H1 (cell line): ENCODE data around the gene DCAF4L1. TPM values are rescaled to one million over a fixed set of nuclear protein-coding genes. Genes with fewer than 3 reads are reported as not detected.

Experiments
- CTCF ChIA-PET: fragments of 300-600 bp; sonication (Branson Sonifier 250); formaldehyde crosslinking; loops from one replicate; lab custom pipeline; 2021; ENCODE audit not compliant: partially characterized antibody; lab: Charles Lee
- POLR2A ChIA-PET: fragments of 300-600 bp; sonication (Branson Sonifier 250); formaldehyde crosslinking; loops from one replicate; lab custom pipeline; 2021; ENCODE audit warnings: inconsistent platforms; ENCODE audit not compliant: partially characterized antibody; lab: Charles Lee
- DNase-seq, 2 experiments: peaks; one replicate each; pipeline versions ENCODE4 v3.0.0 to v3.0.0-alpha.2; 2010 to 2022; ENCODE audit warnings: low spot score in 2 of 2, low read depth in 1 of 2, mixed read lengths in 1 of 2
- FAIRE-seq: peaks from 2 replicates; lab custom pipeline; 2011; peaks lifted over from hg19 to GRCh38; lab: Jason Lieb, UNC
- H2AFZ ChIP-seq: 2 replicates; pipeline ENCODE4 v1.8.1; 2012; ENCODE audit warnings: low read length, inconsistent platforms
- H2AK5ac ChIP-seq: 2 replicates; pipeline ENCODE4 v1.6.1; 2013; ENCODE audit warnings: low read depth, low read length
- H2BK120ac ChIP-seq: replicated peaks from 2 replicates; pipeline ENCODE3; 2013; ENCODE audit warnings: low read depth, low read length, inconsistent platforms
- H2BK12ac ChIP-seq: 2 replicates; pipeline ENCODE4 v1.6.1; 2013; ENCODE audit warnings: low read depth, low read length
- H2BK15ac ChIP-seq: 2 replicates; pipeline ENCODE4 v1.6.1; 2013; ENCODE audit warnings: low read length
- H2BK20ac ChIP-seq: 2 replicates; pipeline ENCODE4 v1.6.1; 2013; ENCODE audit warnings: low read length
- H2BK5ac ChIP-seq: 2 replicates; pipeline ENCODE4 v1.6.1; 2013; ENCODE audit warnings: low read depth, low read length
- H3K14ac ChIP-seq: 2 replicates; pipeline ENCODE4 v1.6.1; 2013; ENCODE audit warnings: inconsistent platforms; ENCODE audit not compliant: insufficient read length
- H3K18ac ChIP-seq: 2 replicates; pipeline ENCODE4 v1.6.1; 2013; ENCODE audit warnings: low read length; ENCODE audit errors: extremely low read depth
- H3K23ac ChIP-seq: 2 replicates; pipeline ENCODE4 v1.6.1; 2013; ENCODE audit warnings: inconsistent platforms; ENCODE audit not compliant: insufficient read length
- H3K23me2 ChIP-seq: 2 replicates; pipeline ENCODE4 v1.6.1; 2013; ENCODE audit warnings: low read depth, low read length
- H3K27ac ChIP-seq: 2 replicates; pipeline ENCODE4 v1.6.1; 2011; ENCODE audit warnings: low read depth, low read length, inconsistent platforms
- H3K27me3 ChIP-seq, 4 experiments: replicated peaks in 1 of 4; 1 replicate in 1 of 4; 2 replicates in 3 of 4; pipeline versions ENCODE4 v1.6.1 to v1.8.1; 2011 to 2013; ENCODE audit warnings: low read length in 3 of 4, mild to moderate bottlenecking in 3 of 4, inconsistent platforms in 2 of 4, mixed read lengths in 2 of 4, moderate library complexity in 1 of 4; ENCODE audit not compliant: control insufficient read depth in 3 of 4, insufficient read depth in 3 of 4; ENCODE audit errors: extremely low read depth in 1 of 4
- H3K36me3 ChIP-seq, 4 experiments: 2 replicates each; pipeline versions ENCODE4 v1.6.1 to v1.8.1; 2011 to 2013; ENCODE audit warnings: mild to moderate bottlenecking in 4 of 4, low read length in 3 of 4, moderate library complexity in 2 of 4, control low read depth in 1 of 4, inconsistent platforms in 1 of 4; ENCODE audit not compliant: insufficient read depth in 4 of 4, control insufficient read depth in 2 of 4
- H3K4ac ChIP-seq: replicated peaks from 2 replicates; pipeline ENCODE3; 2013; ENCODE audit warnings: low read length, low read depth, mixed read lengths, inconsistent platforms; ENCODE audit not compliant: insufficient read length
- H3K4me1 ChIP-seq, 4 experiments: replicated peaks in 1 of 4; 1 replicate in 1 of 4; 2 replicates in 3 of 4; pipeline versions ENCODE4 v1.6.1 to v1.8.1; 2011 to 2013; ENCODE audit warnings: low read length in 3 of 4, inconsistent platforms in 2 of 4, mixed read lengths in 1 of 4; ENCODE audit not compliant: insufficient read depth in 4 of 4, control insufficient read depth in 3 of 4
- H3K4me2 ChIP-seq, 2 experiments: 2 replicates each; pipeline versions ENCODE4 v1.6.1 to v1.8.1; 2011 to 2013; ENCODE audit warnings: low read depth in 2 of 2, low read length in 2 of 2, control low read depth in 1 of 2, inconsistent platforms in 1 of 2, mild to moderate bottlenecking in 1 of 2; ENCODE audit not compliant: insufficient read depth in 1 of 2
- H3K4me3 ChIP-seq, 4 experiments: fragments of 200-600, 300-600 bp in 1 of 4; sonication (generic), shearing (Covaris generic), sonication (Bioruptor Twin) in 1 of 4; 2 replicates each; pipeline versions ENCODE4 v1.5.1 to v1.8.1; 2011 to 2016; ENCODE audit warnings: low read length in 4 of 4, low read depth in 3 of 4, control low read depth in 2 of 4, inconsistent platforms in 2 of 4, mild to moderate bottlenecking in 2 of 4, mixed read lengths in 1 of 4, moderate library complexity in 1 of 4; ENCODE audit not compliant: insufficient read depth in 2 of 4; ENCODE audit errors: extremely low read depth in 1 of 4
- H3K56ac ChIP-seq: replicated peaks from 2 replicates; pipeline ENCODE3; 2013; ENCODE audit warnings: low read depth, mild to moderate bottlenecking, mixed read lengths, low read length, inconsistent platforms; ENCODE audit not compliant: insufficient read length
- H3K79me1 ChIP-seq: 2 replicates; pipeline ENCODE4 v1.6.1; 2013; ENCODE audit warnings: low read depth, low read length, control low read depth
- H3K79me2 ChIP-seq, 2 experiments: 2 replicates each; pipeline versions ENCODE4 v1.6.1 to v1.8.1; 2012 to 2013; ENCODE audit warnings: low read length in 2 of 2, mild to moderate bottlenecking in 2 of 2, inconsistent platforms in 1 of 2; ENCODE audit not compliant: insufficient read depth in 2 of 2, control insufficient read depth in 1 of 2
- H3K9ac ChIP-seq, 4 experiments: replicated peaks in 1 of 4; 1 replicate in 1 of 4; 2 replicates in 3 of 4; pipeline versions ENCODE4 v1.6.1 to v1.8.1; 2011 to 2013; ENCODE audit warnings: low read depth in 3 of 4, low read length in 3 of 4, control low read depth in 2 of 4, mild to moderate bottlenecking in 2 of 4, moderate library complexity in 2 of 4, inconsistent platforms in 1 of 4; ENCODE audit errors: extremely low read depth in 1 of 4
- H3K9me3 ChIP-seq, 2 experiments: 2 replicates each; pipeline versions ENCODE4 v1.6.1 to v1.8.1; 2012 to 2013; ENCODE audit warnings: mild to moderate bottlenecking in 2 of 2, moderate library complexity in 2 of 2, control low read depth in 1 of 2, inconsistent platforms in 1 of 2, low read depth in 1 of 2, low read length in 1 of 2, mixed read lengths in 1 of 2; ENCODE audit not compliant: insufficient read depth in 2 of 2
- H4K20me1 ChIP-seq, 2 experiments: replicated peaks in 1 of 2; 2 replicates each; pipeline versions ENCODE3 to v1.8.1; 2011 to 2013; ENCODE audit warnings: inconsistent platforms in 2 of 2, low read length in 2 of 2, mild to moderate bottlenecking in 1 of 2; ENCODE audit not compliant: insufficient read depth in 2 of 2, control insufficient read depth in 1 of 2
- H4K5ac ChIP-seq: 2 replicates; pipeline ENCODE4 v1.6.1; 2013; ENCODE audit warnings: low read length, low read depth, mixed read lengths, inconsistent platforms; ENCODE audit not compliant: insufficient read length
- H4K8ac ChIP-seq: 2 replicates; pipeline ENCODE4 v1.8.0; 2013; ENCODE audit warnings: mild to moderate bottlenecking, moderate library complexity, low read length, inconsistent platforms; ENCODE audit not compliant: insufficient read depth; ENCODE audit errors: extremely low read depth
- H4K91ac ChIP-seq: replicated peaks from 2 replicates; pipeline ENCODE3; 2013; ENCODE audit warnings: low read length, mixed read lengths, inconsistent platforms; ENCODE audit not compliant: insufficient read length
- BRCA1 ChIP-seq: IDR thresholded peaks from 2 replicates; pipeline ENCODE4 v1.6.1; 2012; ENCODE audit warnings: low read depth, low read length, improper control_type of control experiment
- E2F6 ChIP-seq: IDR thresholded peaks from 2 replicates; pipeline ENCODE4 v1.6.1; 2012; ENCODE audit warnings: inconsistent platforms
- EGR1 ChIP-seq: IDR thresholded peaks from 2 replicates; pipeline ENCODE4 v1.6.1; 2011; ENCODE audit warnings: low read depth, low read length, borderline replicate concordance
- EP300 ChIP-seq, 2 experiments: IDR thresholded peaks; 1 replicate in 1 of 2; 2 replicates in 1 of 2; pipeline ENCODE4 v1.6.1; 2011 to 2012; ENCODE audit warnings: low read depth in 2 of 2, low read length in 2 of 2, mild to moderate bottlenecking in 2 of 2, borderline replicate concordance in 1 of 2, inconsistent platforms in 1 of 2, moderate library complexity in 1 of 2
- GABPA ChIP-seq: IDR thresholded peaks from 2 replicates; pipeline ENCODE4 v1.6.1; 2011; ENCODE audit warnings: mild to moderate bottlenecking, low read length, moderate library complexity, borderline replicate concordance; ENCODE audit not compliant: insufficient read depth
- JUND ChIP-seq: IDR thresholded peaks from 2 replicates; pipeline ENCODE4 v1.6.1; 2011; ENCODE audit warnings: mild to moderate bottlenecking, improper control_type of control experiment, low read length
- KDM1A ChIP-seq: fragments of 200-600, 300-600 bp; sonication (generic); IDR thresholded peaks from 2 replicates; pipeline ENCODE4 v1.7.1; 2016; ENCODE audit warnings: mild to moderate bottlenecking, low read length, borderline replicate concordance
- MAFK ChIP-seq: IDR thresholded peaks from 2 replicates; pipeline ENCODE4 v1.6.1; 2012; ENCODE audit warnings: low read depth, mild to moderate bottlenecking, improper control_type of control experiment, low read length
- POLR2AphosphoS5 ChIP-seq: IDR thresholded peaks from 2 replicates; pipeline ENCODE4 v1.6.1; 2011; ENCODE audit warnings: low read depth, low read length
- RAD21 ChIP-seq, 2 experiments: IDR thresholded peaks in 1 of 2; conservative IDR thresholded peaks in 1 of 2; 2 replicates each; pipeline ENCODE4 v1.6.1; 2011; ENCODE audit warnings: low read depth in 2 of 2, low read length in 2 of 2, improper control_type of control experiment in 1 of 2, inconsistent platforms in 1 of 2, mild to moderate bottlenecking in 1 of 2, moderate library complexity in 1 of 2
- RBBP5 ChIP-seq: IDR thresholded peaks from 2 replicates; pipeline ENCODE4 v1.7.1; 2012; ENCODE audit warnings: low read depth, mild to moderate bottlenecking, inconsistent platforms, low read length, moderate library complexity, borderline replicate concordance
- RXRA ChIP-seq: IDR thresholded peaks from 2 replicates; pipeline ENCODE4 v1.6.1; 2011; ENCODE audit warnings: low read depth, mild to moderate bottlenecking, low read length, moderate library complexity; ENCODE audit not compliant: insufficient read depth
- SIRT6 ChIP-seq: IDR thresholded peaks from one replicate; pipeline ENCODE4 v1.7.1; 2012; ENCODE audit warnings: low read length, inconsistent platforms
- SP2 ChIP-seq: IDR thresholded peaks from 2 replicates; pipeline ENCODE4 v1.6.1; 2012; ENCODE audit warnings: mild to moderate bottlenecking, low read length, inconsistent platforms
- WGBS, 2 experiments: shearing (Covaris generic) in 1 of 2; methylation state at CpG; one replicate each; pipeline versions ENCODE4 v1.1.6 to v1.1.7; 2013 to 2015; ENCODE audit warnings: low lambda C conversion rate in 2 of 2, mixed read lengths in 2 of 2, inconsistent platforms in 1 of 2, low coverage in 1 of 2, missing lambda C conversion rate in 1 of 2; ENCODE audit not compliant: insufficient replicate concordance in 2 of 2, insufficient coverage in 1 of 2, insufficient read length in 1 of 2; ENCODE audit errors: extremely low coverage in 1 of 2, missing lambda C conversion rate in 1 of 2; 5-methylcytosine and 5-hydroxymethylcytosine counted together
- polyA plus RNA-seq, 7 experiments: library from polyadenylated mRNA; depleted of rRNA in 3 of 7; stranded (reverse) in 5 of 7; unstranded in 2 of 7; fragments of >200 nt in 5 of 7; fragments of 200-250 nt in 2 of 7; gene quantifications; 1 replicate in 5 of 7; 2 replicates in 1 of 7; 4 replicates in 1 of 7; pipeline versions ENCODE4 v1.2.1 to v1.2.3, GENCODE V29; 2011 to 2013; ENCODE audit warnings: missing spikeins in 2 of 7, mixed read lengths in 2 of 7
- total RNA-seq: library from RNA; stranded (reverse); fragmentation: NEBNext Ultra II Directional; extraction: Animal tissue kit (Norgen Biotek cat#: 25700); gene quantifications from 2 replicates; pipeline ENCODE4 v1.2.1, GENCODE V29; 2021

The DCAF4L1 gene
- total and polyA plus RNA-seq, 2 of the 8 experiments (the other 6 are each of a cell fraction or from before 2014, with no cell fraction given), result 0.06 to 0.15 TPM

- WGBS, 2 experiments, result 97% methylated on average over 3 of the region's 3 CpGs; no CpG with 5 or more reads in 1 of the 2 experiments
- no peak overlapping the region for H4K5ac ChIP-seq
- TF ChIP-seq SIRT6 (no peak), EGR1 (no peak), KDM1A (no peak), JUND (no peak), EP300 (IDR thresholded peaks at IDR 0.05; ENCODE audit: borderline replicate concordance in 1 of 2, low read depth in 2 of 2, low read length in 2 of 2) (no peak), RAD21 (IDR thresholded peaks at IDR 0.05 in 1 of 2, conservative IDR thresholded peaks at IDR 0.05 in 1 of 2; ENCODE audit: low read depth in 2 of 2, low read length in 2 of 2) (no peak), MAFK (no peak), GABPA (no peak), RXRA (no peak), RBBP5 (no peak), BRCA1 (no peak), SP2 (no peak), E2F6 (no peak), POLR2AphosphoS5 (no peak)
Observed at GRCh38 chr4:41949531-41949930, 32.0 kb upstream of the DCAF4L1 start.

More at GRCh38 chr4:41949531-41949930, 32.0 kb upstream of the DCAF4L1 start:
- H3K23me2 ChIP-seq, result no peaks in the 10 kb centered on the region
- H3K36me3 ChIP-seq, result peaks cover 8 to 87% (median 34%) of the 10 kb centered on the region in 4 experiments
- no peaks in the 10 kb centered on the region for H3K4me1 ChIP-seq
- peaks cover 0 to 2% of the 10 kb centered on the region in 2 experiments for H4K20me1 ChIP-seq
- H3K4me2 ChIP-seq, result no peak overlapping the region
- no peaks in the 10 kb centered on the region for H3K9me3 ChIP-seq
- no peak overlapping the region for H2BK20ac ChIP-seq
- no peak overlapping the region for H3K23ac ChIP-seq
- H3K9ac ChIP-seq, result no peak overlapping the region
- H3K27me3 ChIP-seq, result no peaks in the 10 kb centered on the region
- H2AK5ac ChIP-seq, result no peak overlapping the region
- H2BK12ac ChIP-seq, result no peak overlapping the region
- no peak overlapping the region for H3K14ac ChIP-seq
- no peak overlapping the region for H3K4ac ChIP-seq
- CTCF ChIA-PET, result interaction anchor here (1.5 to 1.6 kb wide), 2 partner anchors 8 to 131 kb away, joined by 3 to 4 read pairs; no protein-coding TSS in a partner anchor
- H3K4me3 ChIP-seq, result no peak overlapping the region
- POLR2A ChIA-PET, result no interaction called here
- H3K79me2 ChIP-seq, result no peaks in the 10 kb centered on the region; a peak in 1 of 4 replicates
- no peak overlapping the region for H4K91ac ChIP-seq
- peak; percentile 19 for FAIRE-seq
- no peak overlapping the region for H3K18ac ChIP-seq
- no peak overlapping the region for H4K8ac ChIP-seq
- H2AFZ ChIP-seq, result no peak overlapping the region
- H3K27ac ChIP-seq, result no peak overlapping the region
- H3K56ac ChIP-seq, result no peak overlapping the region
- no peak overlapping the region for H2BK5ac ChIP-seq
- DNase-seq, result no peak
- H2BK120ac ChIP-seq, result no peak overlapping the region
- no peaks in the 10 kb centered on the region for H3K79me1 ChIP-seq
- no peak overlapping the region for H2BK15ac ChIP-seq
